ENCODE data around the gene SFXN5.

Gene SFXN5

GRCh38 chr2:73043929-73044832 is 27.3 kb downstream of the SFXN5 start:
- ATAC-seq (ENCODE audit: low read depth) (no peak), DNase-seq (ENCODE audit: low spot score) (no peak)
- Histone ChIP-seq H3K4me3 (ENCODE audit: severe bottlenecking) (no peak overlapping the region), H3K4me1 (ENCODE audit: insufficient read depth, poor library complexity, severe bottlenecking) (no peaks in the 10 kb centered on the region), H3K36me3 (ENCODE audit: low read depth) (0 out of 2 replicates have a peak, but pooled peaks cover 2% of the 10 kb centered on the region), H3K27ac (ENCODE audit: poor library complexity, severe bottlenecking) (no peak overlapping the region), H3K27me3 (ENCODE audit: insufficient read depth, poor library complexity, severe bottlenecking) (no peaks in the 10 kb centered on the region), H3K9me3 (ENCODE audit: severe bottlenecking) (no peaks in the 10 kb centered on the region)
- TF ChIP-seq CTCF (IDR thresholded peaks at IDR 0.05; ENCODE audit: poor library complexity, severe bottlenecking) = no peak

- no peak for ATAC-seq (ENCODE audit: low read depth)
- H3K36me3 ChIP-seq (ENCODE audit: low read depth) = 0 out of 2 replicates have a peak, but pooled peaks cover 4% of the 10 kb centered on the region
These were observed 28.2 kb downstream of the SFXN5 start for GRCh38 chr2:73043276-73043675.

GRCh38 chr2:73037947-73038585 is 33.4 kb downstream of the SFXN5 start:
- Histone ChIP-seq H3K9me3 (ENCODE audit: severe bottlenecking) (no peaks in the 10 kb centered on the region), H3K4me3 (ENCODE audit: severe bottlenecking) (no peak overlapping the region), H3K4me1 (ENCODE audit: insufficient read depth, poor library complexity, severe bottlenecking) (no peaks in the 10 kb centered on the region), H3K36me3 (ENCODE audit: low read depth) (0 out of 2 replicates have a peak, but pooled peaks cover 4% of the 10 kb centered on the region), H3K27ac (ENCODE audit: poor library complexity, severe bottlenecking) (no peak overlapping the region), H3K27me3 (ENCODE audit: insufficient read depth, poor library complexity, severe bottlenecking) (no peaks in the 10 kb centered on the region)
- DNase-seq (ENCODE audit: low spot score) (no peak), ATAC-seq (ENCODE audit: low read depth) (peak; percentile 41; the same call in 1 of the 3 replicates)
- TF ChIP-seq CTCF (IDR thresholded peaks at IDR 0.05; ENCODE audit: poor library complexity, severe bottlenecking) = no peak

More at GRCh38 chr2:73043276-73043675, 28.2 kb downstream of the SFXN5 start:
- H3K27ac ChIP-seq (ENCODE audit: poor library complexity, severe bottlenecking) = no peak overlapping the region
- no peak overlapping the region for H3K4me3 ChIP-seq (ENCODE audit: severe bottlenecking)
- no peak for TF ChIP-seq CTCF (IDR thresholded peaks at IDR 0.05; ENCODE audit: poor library complexity, severe bottlenecking)
- no peaks in the 10 kb centered on the region for H3K4me1 ChIP-seq (ENCODE audit: insufficient read depth, poor library complexity, severe bottlenecking)
- H3K9me3 ChIP-seq (ENCODE audit: severe bottlenecking) = no peaks in the 10 kb centered on the region
- H3K27me3 ChIP-seq (ENCODE audit: insufficient read depth, poor library complexity, severe bottlenecking) = no peaks in the 10 kb centered on the region
- no peak for DNase-seq (ENCODE audit: low spot score)

- ATAC-seq (ENCODE audit: low read depth) (no peak), DNase-seq (ENCODE audit: low spot score) (no peak)
- H3K4me3 ChIP-seq (ENCODE audit: severe bottlenecking) = no peak overlapping the region
- H3K27me3 ChIP-seq (ENCODE audit: insufficient read depth, poor library complexity, severe bottlenecking) = no peaks in the 10 kb centered on the region
- no peaks in the 10 kb centered on the region for H3K9me3 ChIP-seq (ENCODE audit: severe bottlenecking)
- H3K27ac ChIP-seq (ENCODE audit: poor library complexity, severe bottlenecking) = no peak overlapping the region
- no peak for TF ChIP-seq CTCF (IDR thresholded peaks at IDR 0.05; ENCODE audit: poor library complexity, severe bottlenecking)
- no peaks in the 10 kb centered on the region for H3K4me1 ChIP-seq (ENCODE audit: insufficient read depth, poor library complexity, severe bottlenecking)
- 0 out of 2 replicates have a peak, but pooled peaks cover 4% of the 10 kb centered on the region for H3K36me3 ChIP-seq (ENCODE audit: low read depth)
These were observed 34.7 kb downstream of the SFXN5 start for GRCh38 chr2:73036766-73037165.
